GM06990 (cell line): Measurements from ENCODE around the gene KRTAP5-8.

Experiments
- DNase-seq: peaks from one replicate; pipeline ENCODE4 v3.0.0-alpha.2; 2011; ENCODE audit not compliant: insufficient read length; ENCODE audit errors: extremely low read depth
- H3K27me3 ChIP-seq: replicated peaks from 2 replicates; pipeline ENCODE4 v1.6.0; 2011; ENCODE audit warnings: low read length; ENCODE audit not compliant: control insufficient read depth, insufficient read depth
- H3K36me3 ChIP-seq: 2 replicates; pipeline ENCODE4 v1.5.1; 2011; ENCODE audit warnings: low read length; ENCODE audit not compliant: control insufficient read depth, insufficient read depth
- H3K4me3 ChIP-seq: replicated peaks from 2 replicates; pipeline ENCODE4 v1.5.1; 2011; ENCODE audit warnings: low read depth, mild to moderate bottlenecking, control low read depth, low read length
- CTCF ChIP-seq: IDR thresholded peaks from 2 replicates; pipeline ENCODE4 v1.5.1; 2011; ENCODE audit warnings: low read length, control low read depth, mild to moderate bottlenecking, inconsistent platforms; ENCODE audit not compliant: insufficient read depth, poor library complexity, severe bottlenecking

KRTAP5-8 gene

GRCh38 chr11:71543866-71544265, 6.0 kb downstream of the KRTAP5-8 start:
- no peak overlapping the region for H3K4me3 ChIP-seq
- peaks cover under 1% of the 10 kb centered on the region; the same call in 1 of the 2 replicates for H3K27me3 ChIP-seq
- no peak for DNase-seq
- no peaks in the 10 kb centered on the region for H3K36me3 ChIP-seq
- no peak for TF ChIP-seq CTCF

- DNase-seq, result no peak
- Histone ChIP-seq H3K4me3 (no peak overlapping the region), H3K36me3 (no peaks in the 10 kb centered on the region), H3K27me3 (peaks cover 1% of the 10 kb centered on the region; the same call in 1 of the 2 replicates)
- TF ChIP-seq CTCF, result no peak
Measured at GRCh38 chr11:71544525-71545214, 6.8 kb downstream of the KRTAP5-8 start.

- Histone ChIP-seq H3K4me3 (no peak overlapping the region), H3K27me3 (peaks cover 1% of the 10 kb centered on the region; the same call in 1 of the 2 replicates), H3K36me3 (no peaks in the 10 kb centered on the region)
- DNase-seq, result no peak
- TF ChIP-seq CTCF, result no peak
Measured at GRCh38 chr11:71545405-71545966, 7.7 kb downstream of the KRTAP5-8 start.

- Histone ChIP-seq H3K36me3 (no peaks in the 10 kb centered on the region), H3K27me3 (peaks cover 1% of the 10 kb centered on the region; the same call in 1 of the 2 replicates), H3K4me3 (no peak within 1 kb of the TSS)
- no peak for DNase-seq
- no peak for TF ChIP-seq CTCF
Measured at GRCh38 chr11:71548120-71548519, 10.3 kb downstream of the KRTAP5-8 start, which contains the start of gene KRTAP5-9. Gene KRTAP5-9, plus strand, starts transcription at chr11:71548420. Its CDS starts 238 bp downstream, at chr11:71548658.

- TF ChIP-seq CTCF, result no peak
- Histone ChIP-seq H3K4me3 (no peak overlapping the region), H3K36me3 (no peaks in the 10 kb centered on the region), H3K27me3 (peaks cover 1% of the 10 kb centered on the region; the same call in 1 of the 2 replicates)
- no peak for DNase-seq
Measured at GRCh38 chr11:71548716-71549151, 10.9 kb downstream of the KRTAP5-8 start.
